ENCODE results near the gene PHLDA3. TPM values are rescaled to one million over a fixed set of nuclear protein-coding genes. Genes with fewer than 3 reads are reported as not detected.
A peak's percentile ranks its signal among the peaks of the same experiment; 100 is the strongest.
"Not testable (repeated sequence)": the region's sequence is repeated elsewhere in the genome, so short reads cannot be mapped to it uniquely, and the experiment has no call there.

PHLDA3 gene
- total RNA-seq, 1 donor from 2014 or later, result 20.4 TPM

DNA sequence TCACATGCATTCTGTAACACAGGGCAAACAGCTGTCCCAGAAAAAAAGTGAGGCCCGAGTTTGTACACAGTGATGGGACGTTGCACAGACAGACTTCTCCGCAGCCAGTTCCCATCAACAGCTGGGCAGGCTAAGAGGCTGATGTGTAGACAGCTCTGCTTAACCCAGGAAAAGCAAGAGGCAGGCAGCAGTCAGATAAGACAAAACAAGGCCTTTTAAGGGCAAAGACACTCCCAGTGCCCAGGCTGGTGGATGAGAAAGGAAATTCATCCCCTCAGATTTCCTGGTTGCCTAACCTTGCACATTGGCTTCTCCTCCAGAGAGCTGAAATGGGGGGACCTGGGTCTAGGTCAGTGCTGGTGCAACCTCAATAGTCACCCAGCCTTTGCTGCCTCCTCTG lies 17.2 kb upstream of the PHLDA3 start:
- peak in 1 of 2 donors; percentile 63 for DNase-seq (ENCODE audit: low read depth in 2 of 2)

DNA sequence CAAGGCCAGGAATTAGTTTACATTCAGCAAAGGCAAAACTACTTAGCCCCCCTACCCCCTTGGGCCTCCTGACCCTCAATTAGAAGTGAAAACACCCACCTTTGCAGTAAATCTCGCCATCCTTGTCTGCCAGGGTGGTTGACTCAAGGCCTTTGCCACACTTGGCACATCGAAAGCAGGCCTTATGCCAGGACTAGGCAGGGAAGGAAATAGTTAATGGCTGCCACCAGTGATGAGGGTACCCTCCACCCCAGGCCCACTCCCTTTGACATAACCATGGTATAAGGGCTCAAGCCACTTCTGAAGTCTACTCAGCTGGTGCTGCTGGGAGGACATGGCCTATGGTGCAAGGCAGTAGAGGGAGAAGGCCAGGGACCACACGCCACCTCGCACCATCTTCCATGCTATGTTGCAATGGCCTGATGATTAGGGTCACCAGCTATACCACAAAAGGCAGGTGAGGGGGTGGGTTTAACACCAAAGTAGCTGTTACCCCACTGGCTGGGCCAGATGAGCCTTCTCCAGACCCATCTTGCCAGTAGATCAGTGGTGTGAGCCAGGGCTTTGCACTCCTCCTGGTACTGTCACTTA lies 16.3 kb upstream of the PHLDA3 start:
- no peak for DNase-seq (ENCODE audit: low read depth in 2 of 2)

DNA sequence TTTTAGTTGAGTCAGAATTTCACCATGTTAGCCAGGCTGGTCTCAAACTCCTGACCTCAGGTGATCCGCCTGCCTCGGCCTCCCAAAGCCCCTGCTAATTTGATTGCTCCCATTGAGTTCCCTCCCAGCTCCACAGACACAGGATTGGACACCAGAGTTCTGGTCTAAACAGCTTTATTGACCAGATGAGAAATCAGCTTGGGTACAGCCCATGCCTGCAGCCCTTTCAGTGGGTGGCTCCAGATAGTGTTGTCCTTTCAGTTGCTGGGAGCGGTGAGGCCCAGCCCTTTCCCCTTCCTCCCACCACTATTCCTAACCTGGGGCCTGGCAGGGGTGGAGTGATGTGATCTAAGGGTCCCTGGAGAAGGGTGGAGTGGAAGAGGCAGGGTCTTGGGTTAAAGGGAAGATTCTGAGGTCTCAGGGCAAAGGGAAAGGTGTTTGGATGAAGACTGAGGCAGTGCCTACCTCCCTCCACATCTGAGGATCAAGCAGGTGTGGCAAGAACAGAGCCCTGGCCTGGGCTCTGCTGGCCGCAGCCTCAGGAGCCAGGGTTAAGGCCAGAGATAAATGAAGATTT lies 14.5 kb upstream of the PHLDA3 start:
- DNase-seq (ENCODE audit: low read depth in 2 of 2), result no peak

DNA sequence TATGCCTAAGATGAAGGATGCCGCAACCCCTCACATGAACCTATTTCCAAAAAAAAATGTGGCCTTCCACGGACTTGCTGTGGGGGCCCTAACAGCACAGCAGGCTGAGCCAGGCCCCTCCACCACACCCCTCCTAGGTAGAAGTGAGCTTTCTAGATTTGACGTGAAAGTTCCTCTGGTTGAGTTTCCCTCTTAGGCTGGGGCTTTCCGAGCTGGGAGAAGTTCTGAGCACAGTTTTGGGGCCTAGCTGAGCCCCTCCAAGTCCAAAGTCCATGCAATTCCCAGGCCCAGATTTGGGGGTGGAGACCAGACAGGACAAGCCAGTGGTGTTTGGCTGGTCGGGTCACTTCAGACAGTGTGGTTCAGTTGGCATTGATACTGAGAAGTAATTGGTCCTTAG lies 13.8 kb upstream of the PHLDA3 start:
- DNase-seq (ENCODE audit: low read depth in 2 of 2), result no peak

DNA sequence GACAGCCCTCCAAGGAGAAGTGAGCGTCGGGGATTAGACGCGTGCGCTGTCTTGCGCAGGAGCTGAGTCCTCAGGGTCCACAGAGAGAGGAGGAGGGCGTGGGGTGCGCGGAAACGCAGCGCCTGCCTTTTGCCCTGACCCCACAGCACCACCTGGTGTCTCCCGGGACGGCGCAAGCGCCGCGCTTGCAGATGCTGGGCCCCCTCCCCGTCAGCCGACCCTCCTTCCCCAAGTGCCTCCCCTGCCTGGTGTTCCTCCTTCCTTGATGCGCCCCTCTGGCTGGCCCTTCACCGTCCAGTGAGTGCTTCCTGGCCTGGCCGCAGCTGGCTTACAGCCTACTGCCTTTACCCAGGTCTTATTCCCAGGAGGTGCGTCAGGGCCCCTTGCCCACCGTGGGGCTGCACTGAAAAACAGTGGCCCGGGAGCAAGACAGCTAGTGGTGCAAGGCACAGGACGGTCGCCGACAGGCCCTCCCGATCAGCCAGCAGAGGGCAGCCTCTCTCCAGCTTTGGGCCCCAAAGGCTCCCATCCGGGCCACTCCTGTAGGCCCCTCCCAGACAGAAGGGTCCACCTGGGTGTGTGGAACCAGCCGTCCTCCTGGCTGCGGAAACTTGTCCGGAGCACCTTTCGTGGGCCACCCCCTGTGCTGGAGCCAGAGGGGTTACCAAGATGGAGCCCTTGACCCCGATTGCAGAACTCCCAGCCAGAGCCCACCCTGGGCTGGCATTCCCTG lies 12.9 kb upstream of the PHLDA3 start:
- peak; percentile 64 to 85 for DNase-seq (ENCODE audit: low read depth in 2 of 2)

DNA sequence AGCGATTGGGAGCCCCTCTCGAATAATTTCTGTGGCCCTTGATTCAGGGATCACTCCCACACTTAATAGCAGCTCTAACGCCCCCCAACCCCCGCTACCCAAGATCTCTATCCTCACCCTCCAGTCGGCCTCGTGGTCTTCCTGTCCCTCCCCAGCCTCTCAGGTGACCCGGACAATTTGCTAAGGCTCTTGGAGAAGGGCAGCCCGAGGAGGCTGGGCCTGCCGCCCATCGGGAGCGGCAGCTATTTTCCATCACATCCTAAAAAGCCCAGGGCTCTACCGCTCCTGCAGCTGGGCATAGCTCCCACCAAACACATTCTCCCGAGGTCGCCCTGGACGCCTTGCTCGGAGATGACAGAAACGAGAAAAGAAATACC lies 12.0 kb upstream of the PHLDA3 start:
- DNase-seq (ENCODE audit: low read depth in 2 of 2), result no peak

DNA sequence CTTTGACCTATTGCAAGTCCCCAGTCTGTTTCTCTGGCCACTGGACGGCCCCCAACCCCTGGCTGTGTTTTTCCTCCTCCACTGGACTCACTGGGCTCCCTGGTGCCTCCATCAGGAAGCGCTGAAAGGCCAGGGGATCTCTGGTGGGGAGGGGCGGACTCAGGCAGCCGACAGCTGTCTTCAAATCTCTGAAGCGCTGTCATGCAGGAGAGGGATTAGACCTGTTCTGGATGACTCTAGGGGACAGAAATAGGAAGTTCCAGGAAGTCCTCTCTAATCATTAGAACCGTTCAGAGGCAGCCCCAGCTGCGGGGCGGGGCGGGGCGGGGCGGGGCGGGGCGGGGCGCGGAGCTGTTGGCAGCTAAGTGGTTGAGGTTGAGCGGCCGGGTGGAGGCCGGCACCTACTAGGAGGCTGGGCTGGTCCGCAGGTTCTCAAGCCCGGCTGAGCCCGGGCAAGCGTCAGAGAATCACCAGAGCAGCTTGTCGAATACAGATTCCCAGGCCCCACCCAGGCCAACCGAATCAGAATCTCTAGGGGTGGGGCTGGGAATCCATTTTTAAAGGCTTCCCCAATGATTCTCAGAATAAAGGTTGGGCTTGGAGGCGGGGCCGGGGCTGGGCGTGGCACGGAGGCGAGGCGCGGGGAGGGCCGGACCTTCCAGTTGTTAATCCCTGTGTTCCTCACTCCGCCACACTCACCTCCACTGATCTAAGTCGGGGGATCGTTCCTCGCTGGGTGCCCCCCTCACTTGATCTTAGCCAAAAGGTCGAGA lies 11.4 kb upstream of the PHLDA3 start:
- DNase-seq (ENCODE audit: low read depth in 2 of 2), result peak in 1 of 2 donors; percentile 58

DNA sequence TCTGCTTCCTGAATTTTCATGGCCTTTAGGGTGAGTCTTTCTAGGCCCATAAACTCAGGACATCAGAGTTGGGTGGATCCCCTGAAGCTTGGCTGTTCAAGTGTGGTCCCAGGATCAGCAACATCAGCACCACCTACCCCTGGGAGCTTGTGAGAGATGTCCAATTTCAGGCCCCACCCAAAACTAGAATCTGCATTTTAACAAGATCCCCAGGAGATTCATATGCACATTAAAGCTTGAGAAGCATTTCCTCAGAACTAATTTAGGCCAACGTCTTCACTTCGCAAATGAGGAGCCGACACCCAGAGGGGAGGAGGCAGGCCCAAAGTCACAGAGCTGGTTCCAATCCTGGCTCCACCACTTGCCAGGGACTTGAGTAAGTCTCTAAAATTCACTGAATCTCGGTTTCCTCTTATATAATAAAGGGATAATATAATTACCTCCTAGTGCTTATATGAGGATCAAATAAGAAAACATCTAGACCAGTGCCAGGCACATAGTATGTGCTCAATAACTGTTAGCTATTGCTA lies 10.3 kb upstream of the PHLDA3 start:
- no peak for DNase-seq (ENCODE audit: low read depth in 2 of 2)

DNA sequence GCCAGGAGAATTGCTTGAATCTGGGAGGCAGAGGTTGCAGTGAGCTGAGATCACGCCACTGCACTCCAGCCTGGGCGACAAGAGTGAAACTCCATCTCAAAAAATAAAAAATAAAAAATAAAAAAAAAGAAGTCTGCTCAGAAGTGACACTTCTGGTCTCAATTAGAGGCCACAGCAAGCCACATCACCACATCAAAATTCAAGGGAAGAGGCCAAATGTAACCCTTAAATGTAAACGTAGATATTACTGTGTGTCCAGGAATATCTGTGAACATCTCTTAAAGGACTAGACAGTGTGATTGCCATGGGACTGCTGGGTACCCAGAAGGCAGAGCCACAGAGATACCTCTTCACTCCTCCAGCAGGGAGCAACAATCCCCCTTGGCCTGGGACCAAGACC lies 9.7 kb upstream of the PHLDA3 start:
- not testable (repeated sequence) for DNase-seq (ENCODE audit: low read depth in 2 of 2)

DNA sequence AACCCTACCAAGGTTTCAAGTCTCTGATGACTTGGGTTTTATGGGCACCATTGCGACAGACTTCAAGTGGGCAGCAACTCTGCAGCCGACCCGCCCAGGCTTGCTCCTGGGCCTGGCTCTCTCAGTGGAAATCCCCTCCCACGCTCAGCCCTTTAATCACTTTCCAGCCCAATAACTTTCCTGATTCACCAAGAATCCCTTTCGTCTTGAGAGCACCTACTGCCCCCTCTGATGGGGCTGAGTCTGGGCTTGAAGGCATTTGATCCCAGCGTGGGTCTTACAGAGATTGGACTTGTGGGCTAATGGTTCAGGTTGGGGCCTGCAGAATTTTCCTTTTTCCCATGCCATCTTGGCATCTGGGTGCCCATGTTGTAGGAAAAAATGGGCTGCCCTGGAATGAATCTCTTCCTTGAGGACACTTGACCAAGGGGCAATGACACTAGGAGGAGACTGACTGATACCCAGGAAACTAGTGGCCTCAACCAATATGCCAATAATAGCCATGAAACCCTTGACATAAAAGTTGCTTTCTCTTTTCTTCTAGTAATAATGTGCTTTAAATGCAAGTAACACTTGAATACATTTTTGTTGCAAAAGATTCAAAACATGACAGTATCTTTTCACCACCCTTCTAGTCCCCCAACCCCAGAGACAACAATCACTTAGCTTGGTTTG lies 7.8 kb upstream of the PHLDA3 start:
- no peak for DNase-seq (ENCODE audit: low read depth in 2 of 2)

DNA sequence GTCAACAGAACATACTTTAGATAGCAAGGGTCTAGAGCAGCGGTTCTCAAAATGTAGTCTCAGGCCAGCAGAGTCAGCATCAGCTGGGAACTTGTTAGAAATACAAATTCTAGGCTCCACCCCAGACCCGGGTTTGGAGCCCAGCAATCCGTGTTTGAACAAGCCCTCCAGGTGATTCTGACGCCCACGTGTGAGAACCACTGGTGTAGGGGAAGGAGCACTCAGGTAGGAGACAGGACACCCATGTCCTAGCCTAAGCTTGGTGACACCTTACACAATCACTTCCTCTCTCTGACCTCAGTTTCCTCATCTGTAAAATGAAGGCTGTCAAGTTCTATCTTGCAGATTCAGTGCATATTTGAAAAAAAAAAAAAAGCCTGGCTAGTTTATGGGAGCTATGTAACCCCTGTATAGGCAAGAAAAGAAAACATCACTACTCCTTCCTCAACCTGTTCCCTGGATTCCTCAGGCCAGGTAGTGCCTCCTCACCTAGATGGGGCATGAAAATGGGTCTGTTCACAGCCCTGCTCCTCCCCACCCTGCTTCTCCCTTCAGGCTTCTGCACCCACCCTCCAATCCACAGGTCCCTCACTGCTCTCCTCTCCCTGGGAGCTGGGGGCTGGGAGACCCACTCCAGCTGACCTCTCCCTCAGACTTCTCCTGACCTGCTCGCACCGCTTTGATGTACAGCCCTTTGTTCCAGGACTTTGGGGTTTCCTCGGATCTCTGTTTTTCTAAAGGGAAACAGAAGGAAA lies 7.1 kb upstream of the PHLDA3 start:
- no peak for DNase-seq (ENCODE audit: low read depth in 2 of 2)

DNA sequence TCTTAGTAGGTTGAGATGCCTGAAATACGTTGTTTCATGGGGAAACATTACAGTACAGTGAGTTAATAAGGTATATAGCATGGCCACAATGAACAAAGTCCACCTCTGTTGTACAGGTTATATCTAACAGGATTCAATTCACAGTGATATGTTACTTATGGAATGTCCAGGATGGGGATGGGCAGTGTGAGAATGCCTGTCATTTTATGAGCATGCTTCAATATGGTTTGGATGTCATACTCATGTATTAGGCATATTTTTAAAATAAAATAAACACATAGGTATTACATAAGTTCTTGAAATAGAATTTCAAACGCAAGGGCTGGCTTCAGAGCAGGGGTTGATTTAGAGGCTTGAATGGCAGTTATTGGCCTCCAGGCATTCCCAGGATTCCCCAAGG lies 6.1 kb upstream of the PHLDA3 start:
- no peak for DNase-seq (ENCODE audit: low read depth in 2 of 2)

DNA sequence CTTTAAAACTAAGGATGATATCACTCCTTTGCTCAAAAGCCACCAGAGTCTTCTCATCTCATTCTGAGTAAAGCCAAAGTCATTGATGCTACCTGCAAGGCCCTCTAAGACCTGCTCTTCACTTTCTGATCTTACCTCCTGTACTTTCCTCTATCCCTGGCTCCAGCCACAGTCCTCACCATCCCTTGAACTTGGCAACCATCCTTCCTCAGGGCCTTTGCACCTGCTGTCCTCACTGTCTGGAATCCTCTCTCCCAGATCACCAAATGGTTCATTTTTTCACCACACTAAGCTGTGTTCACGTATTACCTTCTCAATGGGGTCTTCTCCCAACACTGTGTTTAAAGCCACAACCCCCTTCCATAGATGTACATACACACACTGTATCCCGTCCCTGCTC lies 4.3 kb upstream of the PHLDA3 start:
- no peak for DNase-seq (ENCODE audit: low read depth in 2 of 2)

DNA sequence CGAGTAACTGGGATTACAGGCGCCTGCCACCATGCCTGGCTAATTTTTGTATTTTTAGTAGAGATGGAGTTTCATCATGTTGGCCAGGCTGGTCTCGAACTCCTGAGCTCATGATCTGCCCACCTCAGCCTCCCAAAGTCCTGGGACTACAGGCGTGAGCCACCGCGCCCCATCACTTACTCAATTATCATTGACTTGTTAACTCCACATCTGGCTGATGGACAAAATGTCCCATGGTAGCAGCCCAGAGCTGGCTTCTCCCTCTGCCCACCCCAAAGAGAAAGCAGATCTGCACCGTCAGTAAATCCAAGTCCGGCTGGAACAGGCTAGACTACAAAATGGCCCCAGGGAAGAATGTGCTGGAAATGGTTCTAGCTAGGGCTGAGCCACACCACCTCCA lies 3.3 kb upstream of the PHLDA3 start:
- not testable (repeated sequence) for DNase-seq (ENCODE audit: low read depth in 2 of 2)

DNA sequence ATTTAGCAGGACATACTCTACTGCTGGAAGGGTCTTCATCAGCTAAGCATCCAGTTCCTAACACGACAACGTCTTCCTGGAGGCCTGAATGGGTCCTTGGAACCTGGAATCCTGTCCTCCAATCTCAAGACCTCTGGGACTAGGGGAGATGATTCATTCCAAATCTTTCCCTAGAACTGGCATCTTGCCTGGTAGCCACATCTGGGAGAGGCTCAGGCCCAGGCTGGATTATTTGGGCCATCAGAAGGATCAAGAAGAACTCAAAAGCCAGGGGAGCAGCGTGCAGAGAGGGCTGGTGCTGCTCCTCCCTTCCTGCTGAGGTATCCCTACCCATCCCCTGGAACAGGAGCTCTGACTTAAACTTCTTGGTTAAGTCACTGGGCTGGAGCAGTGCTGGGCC lies 2.8 kb upstream of the PHLDA3 start:
- no peak for DNase-seq (ENCODE audit: low read depth in 2 of 2)

DNA sequence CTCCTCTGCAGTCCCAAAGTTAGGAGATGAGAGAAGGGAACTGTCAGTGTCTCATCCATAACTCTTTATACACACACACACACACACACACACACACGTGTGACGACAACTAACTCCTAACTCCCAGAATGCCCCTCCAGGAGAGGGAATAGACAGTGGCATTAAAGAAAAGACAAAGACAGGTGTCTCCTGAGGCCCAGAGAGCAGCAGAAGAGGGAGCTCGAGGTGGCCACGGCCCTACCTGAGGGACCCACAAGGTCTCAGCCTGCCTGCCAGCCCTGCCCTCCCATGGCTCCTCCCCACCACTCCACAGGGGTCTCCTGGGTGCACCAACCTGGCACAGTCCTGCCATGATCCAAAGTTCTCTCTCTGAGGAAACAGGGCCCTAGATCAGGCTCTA lies 1.6 kb upstream of the PHLDA3 start:
- DNase-seq (ENCODE audit: low read depth in 2 of 2), result no peak

DNA sequence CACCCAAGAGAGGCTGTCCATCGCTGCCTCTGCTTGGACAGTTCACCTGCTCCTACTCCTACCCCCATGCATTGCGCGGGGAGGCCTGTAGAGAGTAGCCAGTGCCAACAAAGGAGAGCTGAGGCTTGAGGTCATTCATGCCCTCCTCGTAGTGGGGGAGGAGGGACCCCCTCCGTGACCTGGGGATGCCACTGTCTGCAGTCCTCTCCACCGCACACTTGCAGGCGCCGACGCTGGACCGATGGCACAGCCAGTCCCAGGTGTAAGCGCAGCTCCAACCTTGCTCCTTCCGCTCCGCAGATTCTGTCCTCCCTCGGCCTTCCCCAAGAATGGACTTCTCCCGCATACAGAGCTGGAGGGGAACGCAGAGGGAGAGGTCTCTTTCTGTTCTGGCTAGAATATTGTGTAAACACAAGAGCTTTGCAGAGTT lies 672 bp upstream of the PHLDA3 start:
- no peak for DNase-seq (ENCODE audit: low read depth in 2 of 2)

DNA sequence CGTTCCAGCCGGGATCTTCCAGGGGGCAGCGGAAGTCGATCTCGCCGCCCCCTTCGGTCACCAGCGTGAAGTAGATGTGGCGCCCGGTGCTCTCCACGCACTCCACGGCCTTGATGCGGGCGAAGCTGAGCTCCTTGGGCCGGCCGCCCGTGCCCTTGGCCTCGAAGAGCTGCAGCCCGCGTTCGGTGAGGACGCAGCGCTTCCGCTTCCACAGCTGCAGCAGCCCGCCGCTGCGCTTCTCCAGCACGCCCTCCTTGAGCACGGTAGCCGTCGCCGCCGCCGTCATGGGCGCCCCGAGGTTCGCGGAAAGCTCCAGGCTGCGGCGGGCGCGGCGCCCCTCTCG lies 516 bp downstream of the PHLDA3 start:
- peak in 1 of 2 donors; percentile 59 for DNase-seq (ENCODE audit: low read depth in 2 of 2)

DNA sequence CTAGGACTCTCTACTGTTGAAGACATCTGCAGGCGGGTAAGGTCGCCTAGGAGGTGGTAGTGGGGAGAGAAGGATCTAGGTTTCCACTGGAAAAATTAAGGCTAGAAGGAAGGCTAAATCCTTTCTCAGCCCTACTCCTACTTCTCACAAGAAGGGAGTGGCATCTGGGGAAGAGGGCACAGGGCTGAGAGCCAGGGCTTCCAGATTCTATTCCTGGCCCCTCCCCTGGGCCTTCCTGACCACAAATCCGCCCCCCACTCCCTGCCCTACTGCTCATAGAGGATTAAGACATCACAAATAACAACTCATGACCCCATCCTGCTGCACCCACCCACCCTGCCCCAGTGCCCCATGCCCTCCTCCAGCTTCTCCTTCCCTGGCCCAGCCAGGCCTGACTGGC lies 2.5 kb downstream of the PHLDA3 start:
- DNase-seq (ENCODE audit: low read depth in 2 of 2), result no peak

DNA sequence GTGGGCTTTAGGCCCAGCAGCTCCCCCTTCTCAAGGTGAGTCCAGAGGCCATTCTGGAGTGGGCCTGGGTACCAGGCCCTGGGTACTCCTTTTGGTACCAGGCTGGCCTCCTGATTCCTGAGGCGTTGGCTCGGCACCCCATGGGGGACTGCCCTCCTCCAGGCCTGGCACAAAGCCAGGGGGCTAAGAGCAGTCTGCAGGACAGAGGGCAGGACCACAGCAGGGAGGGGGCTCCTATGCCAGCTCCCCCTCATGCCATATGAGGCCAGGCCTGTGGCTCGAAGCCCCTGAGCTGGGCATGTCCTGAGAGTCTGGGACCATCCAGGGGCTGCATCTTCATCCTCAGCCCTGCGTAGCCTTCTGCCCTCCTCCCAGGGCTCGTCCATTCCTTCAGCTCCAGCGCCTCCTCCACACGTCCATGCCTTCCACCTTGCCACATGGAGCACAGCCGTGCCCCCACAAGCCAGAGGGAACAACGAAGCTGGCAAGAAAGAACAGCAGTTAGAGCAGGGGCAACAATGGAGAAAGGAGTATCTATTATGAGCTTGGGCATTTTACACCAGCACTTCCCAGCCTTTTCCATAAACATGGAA lies 3.2 kb downstream of the PHLDA3 start:
- DNase-seq (ENCODE audit: low read depth in 2 of 2), result no peak
